ENCODE measurements around the gene SLC13A5. TPM values are rescaled to one million over a fixed set of nuclear protein-coding genes. Genes with fewer than 3 reads are reported as not detected.
A peak's percentile ranks its signal among the peaks of the same experiment; 100 is the strongest.

SLC13A5 gene
- total RNA-seq, 3 donors from 2014 or later = 0.32 TPM; not detected in 2

GRCh38 chr17:6641247-6641863 lies 71.8 kb downstream of the SLC13A5 start:
- intact Hi-C loops (cut with DNase I; ENCODE audit: low total_unique reads) = no loop called here
- Histone ChIP-seq H3K36me3 (no peaks in the 10 kb centered on the region), H3K27ac (peak overlapping the region; percentile 85 to 95), H3K4me1 (peaks cover 5 to 20% of the 10 kb centered on the region in 2 donors), H3K4me3 (peak overlapping the region; percentile 71 to 77 (median 76)), H3K9me3 (no peaks in the 10 kb centered on the region), H3K27me3 (no peaks in the 10 kb centered on the region)
- DNase-seq (ENCODE audit: low spot score in 2 of 2) = no peak
- no peak for TF ChIP-seq POLR2A (IDR thresholded peaks at IDR 0.05)
- no peak for TF ChIP-seq POLR2AphosphoS5 (IDR thresholded peaks at IDR 0.05)
- no peak for TF ChIP-seq CTCF (IDR thresholded peaks at IDR 0.05)

- peaks cover 5 to 20% of the 10 kb centered on the region in 2 donors for H3K4me1 ChIP-seq
- H3K27ac ChIP-seq = peak within 1 kb of the TSS; percentile 85 to 95
- H3K9me3 ChIP-seq = no peaks in the 10 kb centered on the region
- peak; percentile 61 for TF ChIP-seq POLR2A (IDR thresholded peaks at IDR 0.05)
- TF ChIP-seq POLR2AphosphoS5 (IDR thresholded peaks at IDR 0.05) = peak; percentile 71 to 88 (median 73)
- no peak for TF ChIP-seq CTCF (IDR thresholded peaks at IDR 0.05)
- H3K4me3 ChIP-seq = peak within 1 kb of the TSS; percentile 71 to 77 (median 76)
- peak; percentile 79 to 85 for DNase-seq (ENCODE audit: low spot score in 2 of 2)
- no peaks in the 10 kb centered on the region for H3K36me3 ChIP-seq
- intact Hi-C loops (cut with DNase I; ENCODE audit: low total_unique reads) = no loop called here
- no peaks in the 10 kb centered on the region for H3K27me3 ChIP-seq
These were observed 72.5 kb downstream of the SLC13A5 start, which contains the start of the genes KIAA0753 and TXNDC17 for GRCh38 chr17:6640536-6641246. Gene KIAA0753, minus strand, starts transcription at chr17:6640711. Its CDS starts 5,608 bp downstream, at chr17:6635103. Gene TXNDC17, plus strand, starts transcription at chr17:6641060. Its CDS starts 23 bp downstream, at chr17:6641083.

GRCh38 chr17:6639586-6640535 lies 73.3 kb downstream of the SLC13A5 start:
- Histone ChIP-seq H3K4me3 (peak overlapping the region; percentile 71 to 77 (median 76)), H3K4me1 (peaks cover 5 to 20% of the 10 kb centered on the region in 2 donors), H3K27ac (peak overlapping the region; percentile 85 to 95), H3K36me3 (no peaks in the 10 kb centered on the region), H3K27me3 (no peaks in the 10 kb centered on the region), H3K9me3 (no peaks in the 10 kb centered on the region)
- intact Hi-C loops (cut with DNase I; ENCODE audit: low total_unique reads) = no loop called here
- DNase-seq (ENCODE audit: low spot score in 2 of 2) = peak in 1 of 2 donors; percentile 54
- TF ChIP-seq POLR2A (IDR thresholded peaks at IDR 0.05) (no peak), CTCF (IDR thresholded peaks at IDR 0.05) (no peak), POLR2AphosphoS5 (IDR thresholded peaks at IDR 0.05) (no peak)

- Histone ChIP-seq H3K27me3 (no peaks in the 10 kb centered on the region), H3K4me3 (peak overlapping the region; percentile 71 to 77 (median 76)), H3K9me3 (no peaks in the 10 kb centered on the region), H3K36me3 (no peaks in the 10 kb centered on the region), H3K27ac (no peak overlapping the region), H3K4me1 (peaks cover 5 to 20% of the 10 kb centered on the region in 2 donors)
- no peak for DNase-seq (ENCODE audit: low spot score in 2 of 2)
- intact Hi-C loops (cut with DNase I; ENCODE audit: low total_unique reads) = no loop called here
- TF ChIP-seq CTCF (IDR thresholded peaks at IDR 0.05) (no peak), POLR2A (IDR thresholded peaks at IDR 0.05) (no peak), POLR2AphosphoS5 (IDR thresholded peaks at IDR 0.05) (no peak)
These were observed 74.1 kb downstream of the SLC13A5 start for GRCh38 chr17:6639014-6639585.
